HG02759 (cell line): Measurements from ENCODE around the gene RABGAP1L.
"Not testable (repeated sequence)": the region's sequence is repeated elsewhere in the genome, so short reads cannot be mapped to it uniquely, and the experiment has no call there.

ENCODE experiments used
- ATAC-seq: cut with Tn5 transposase; IDR thresholded peaks from one replicate; pipeline ENCODE4 v1.9.1; 2021; ENCODE audit warnings: mild to moderate bottlenecking, moderate library complexity; ENCODE audit not compliant: unreplicated experiment

The RABGAP1L gene

GRCh38 chr1:174829990-174830389 is 670.7 kb downstream of the RABGAP1L start:
- no peak for ATAC-seq

- ATAC-seq = no peak
Observed at GRCh38 chr1:174836543-174836942, 677.2 kb downstream of the RABGAP1L start.

- no peak for ATAC-seq
Observed at GRCh38 chr1:174837386-174837785, 678.1 kb downstream of the RABGAP1L start.

GRCh38 chr1:174839211-174839610 is 679.9 kb downstream of the RABGAP1L start:
- no peak for ATAC-seq

GRCh38 chr1:174841747-174842146 is 682.4 kb downstream of the RABGAP1L start:
- ATAC-seq = no peak

GRCh38 chr1:174848593-174849560 is 689.6 kb downstream of the RABGAP1L start:
- not testable (repeated sequence) for ATAC-seq

- no peak for ATAC-seq
Observed at GRCh38 chr1:174850726-174851125, 691.4 kb downstream of the RABGAP1L start.

- ATAC-seq = no peak
Observed at GRCh38 chr1:174858301-174858700, 699.0 kb downstream of the RABGAP1L start.

- no peak for ATAC-seq
Observed at GRCh38 chr1:174870319-174870718, 711.0 kb downstream of the RABGAP1L start.

GRCh38 chr1:174871886-174872285 is 712.6 kb downstream of the RABGAP1L start:
- no peak for ATAC-seq

GRCh38 chr1:174872615-174873058 is 713.3 kb downstream of the RABGAP1L start:
- no peak for ATAC-seq

GRCh38 chr1:174874331-174875053 is 715.2 kb downstream of the RABGAP1L start:
- ATAC-seq = peak; percentile 72

GRCh38 chr1:174875306-174875705 is 716.0 kb downstream of the RABGAP1L start:
- ATAC-seq = no peak

GRCh38 chr1:174877208-174877673 is 717.9 kb downstream of the RABGAP1L start:
- ATAC-seq = no peak

GRCh38 chr1:174880171-174880570 is 720.9 kb downstream of the RABGAP1L start:
- ATAC-seq = no peak

GRCh38 chr1:174883409-174883808 is 724.1 kb downstream of the RABGAP1L start:
- ATAC-seq = no peak

- no peak for ATAC-seq
Observed at GRCh38 chr1:174884038-174884437, 724.7 kb downstream of the RABGAP1L start.

- no peak for ATAC-seq
Observed at GRCh38 chr1:174884566-174884965, 725.2 kb downstream of the RABGAP1L start.

GRCh38 chr1:174890024-174890423 is 730.7 kb downstream of the RABGAP1L start:
- no peak for ATAC-seq

GRCh38 chr1:174892016-174892415 is 732.7 kb downstream of the RABGAP1L start:
- no peak for ATAC-seq

GRCh38 chr1:174894117-174894762 is 734.9 kb downstream of the RABGAP1L start:
- no peak for ATAC-seq
